Fibroblast of pulmonary artery (primary cell): ENCODE measurements around the gene AURKAIP1.
A peak's percentile ranks its signal among the peaks of the same experiment; 100 is the strongest.

Source experiments
- DNase-seq: peaks from one replicate; pipeline ENCODE4 v3.0.0-alpha.2; 2010; ENCODE audit warnings: low read depth
- H3K4me3 ChIP-seq: replicated peaks from 2 replicates; pipeline ENCODE4 v1.5.1; 2011; ENCODE audit warnings: low read depth, mild to moderate bottlenecking, control low read depth, low read length, moderate library complexity
- CTCF ChIP-seq: IDR thresholded peaks from 2 replicates; pipeline ENCODE4 v1.5.1; 2011; ENCODE audit warnings: mild to moderate bottlenecking, control low read depth, low read length, inconsistent platforms; ENCODE audit errors: missing control alignments

The AURKAIP1 gene

GRCh38 chr1:1351511-1352427 is 23.2 kb downstream of the AURKAIP1 start:
- no peak for DNase-seq
- no peak for TF ChIP-seq CTCF
- H3K4me3 ChIP-seq: no peak overlapping the region

DNA sequence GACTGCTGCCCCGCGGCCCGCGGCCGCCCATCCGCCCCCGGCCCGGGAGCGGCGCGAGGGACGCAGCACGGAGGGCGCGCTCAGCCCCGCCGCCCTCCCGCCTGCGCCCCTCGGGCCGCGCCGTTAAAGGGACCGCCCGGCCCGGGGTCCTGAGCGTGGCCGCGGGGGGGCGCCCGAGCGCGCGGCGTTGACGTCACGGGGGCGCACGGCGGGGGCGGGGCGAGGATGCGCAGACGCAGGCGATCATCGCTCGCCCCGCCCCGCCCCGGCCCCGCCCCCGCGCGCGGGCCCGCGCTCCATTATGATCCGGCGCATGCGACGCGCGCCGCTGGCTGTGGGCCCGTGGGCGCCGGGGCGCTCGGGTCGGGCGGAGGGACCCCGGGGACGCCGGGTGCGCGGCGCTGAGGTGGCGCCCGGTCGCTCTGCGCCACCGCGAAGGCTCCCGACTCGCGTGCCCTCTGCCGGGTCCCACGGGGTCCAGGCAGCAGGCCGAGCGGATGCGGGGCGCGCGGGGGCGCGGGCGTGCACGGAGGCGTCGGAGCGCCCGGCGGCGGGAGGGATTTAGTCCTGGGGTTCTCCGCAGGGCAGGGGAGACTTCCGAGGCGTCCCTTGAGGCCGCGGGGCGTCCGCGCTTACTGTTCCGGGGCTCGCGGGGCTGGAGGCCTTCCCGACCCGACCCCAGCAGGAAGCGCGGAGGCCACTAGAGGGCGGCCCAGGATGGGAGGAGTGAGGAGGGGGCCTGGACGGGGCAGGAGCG is 25.6 kb downstream of the AURKAIP1 start, which contains the start of gene DVL1:
DVL1 (minus strand) TSS at position 163 of the 757 bp plus-strand sequence. CDS start 353 bp downstream, outside the sequence.
- DNase-seq: peak; percentile 53

DNA sequence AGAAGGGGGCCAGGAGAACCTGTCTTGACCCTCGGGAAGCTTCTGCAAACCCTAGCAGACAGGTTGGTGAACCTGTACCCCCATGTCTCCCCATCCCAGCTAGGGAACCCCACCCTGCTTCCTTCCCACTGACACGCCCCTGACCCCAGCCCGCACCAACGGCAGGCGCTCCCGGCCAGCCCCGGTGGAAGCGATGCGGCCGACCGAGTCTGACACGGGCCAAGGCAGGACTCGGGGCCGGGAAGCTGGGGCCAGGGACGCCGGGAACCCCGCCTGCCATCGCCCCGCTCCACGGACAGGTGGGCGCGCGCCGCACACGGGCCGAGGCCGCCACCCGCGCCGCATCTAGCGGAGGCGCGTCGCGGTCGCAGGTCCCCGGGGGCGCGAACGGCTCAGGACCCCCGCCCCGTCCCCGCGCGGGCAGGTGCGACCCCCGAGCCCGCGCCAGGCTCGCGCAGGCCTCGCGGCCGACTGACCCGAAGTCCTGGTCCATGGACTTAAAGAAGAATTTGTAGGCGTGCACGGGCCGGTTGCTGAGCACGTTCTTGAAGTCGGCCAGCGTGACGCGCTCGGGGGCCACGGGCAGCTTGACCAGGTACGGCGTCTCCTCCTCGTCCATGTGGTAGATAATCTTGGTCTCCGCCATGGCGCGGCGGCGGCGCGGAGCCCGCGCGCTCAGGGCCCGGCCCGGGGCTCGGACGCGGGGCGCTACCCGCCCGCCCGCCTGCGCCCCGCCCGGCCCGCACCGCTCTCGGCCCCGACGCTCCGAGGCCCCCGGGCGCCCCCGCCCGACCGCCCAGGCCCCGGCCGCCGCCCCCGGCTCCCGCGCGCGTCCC is 26.4 kb downstream of the AURKAIP1 start:
- DNase-seq: peak; percentile 50
- H3K4me3 ChIP-seq: peak overlapping the region; percentile 66
- TF ChIP-seq CTCF: no peak

More for the DNA sequence above, 25.6 kb downstream of the AURKAIP1 start, which contains the start of gene DVL1:
- peak; percentile 29 for TF ChIP-seq CTCF
- peak within 1 kb of the TSS; percentile 66 for H3K4me3 ChIP-seq

GRCh38 chr1:1347663-1348419 is 27.2 kb downstream of the AURKAIP1 start:
- peak overlapping the region; percentile 66 for H3K4me3 ChIP-seq
- TF ChIP-seq CTCF: no peak
- DNase-seq: no peak

DNA sequence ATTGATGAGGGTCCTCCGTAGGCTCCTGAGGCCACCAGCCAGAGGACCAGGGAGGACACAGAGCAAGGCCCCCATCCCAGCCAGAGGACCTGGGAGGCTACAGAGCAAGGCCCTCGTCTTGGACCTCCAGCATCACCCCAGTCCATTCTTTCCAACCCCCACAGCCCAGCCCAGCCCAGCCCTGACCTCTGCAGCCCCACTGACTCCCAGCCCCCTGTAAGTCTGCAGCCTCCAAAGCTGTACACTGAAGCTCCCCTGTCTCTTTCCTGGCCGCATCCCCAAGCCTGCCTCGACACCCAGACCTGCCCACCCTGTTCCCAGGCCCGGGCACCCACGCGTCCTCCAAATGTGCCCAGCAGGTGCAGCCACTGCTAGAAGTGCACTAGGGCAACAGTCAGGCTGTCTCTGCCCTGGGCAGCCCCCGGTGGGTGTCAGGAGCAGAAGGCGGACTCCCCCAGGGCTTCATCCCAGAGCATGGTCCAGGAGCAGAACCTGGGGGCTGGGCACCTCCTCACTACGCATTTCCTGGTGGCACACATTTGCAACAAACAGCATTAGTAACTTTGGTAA is 27.9 kb downstream of the AURKAIP1 start:
- peak overlapping the region; percentile 66 for H3K4me3 ChIP-seq
- no peak for DNase-seq

More for the DNA sequence above, 27.9 kb downstream of the AURKAIP1 start:
- no peak for TF ChIP-seq CTCF
